Uterus (tissue), 2 donors: Measurements from ENCODE around the gene TIAM1.

Source experiments
- CTCF ChIP-seq, 4 experiments: fragments of 200-600 bp in 2 of 4; fragments of 450-650 bp in 2 of 4; sonication (generic) in 2 of 4; IDR thresholded peaks; one replicate each; pipeline ENCODE4 v1.5.1; 2016 to 2019; ENCODE audit warnings: antibody characterized with exemption in 4 of 4, mild to moderate bottlenecking in 2 of 4, moderate library complexity in 1 of 4
- POLR2A ChIP-seq, 2 donors: fragments of 450-650 bp; IDR thresholded peaks; one replicate each; pipeline ENCODE4 v1.6.1; 2016; ENCODE audit warnings: antibody characterized with exemption in 2 of 2, mild to moderate bottlenecking in 1 of 2, moderate library complexity in 1 of 2

- TF ChIP-seq CTCF (IDR thresholded peaks at IDR 0.05) (no peak), POLR2A (IDR thresholded peaks at IDR 0.05) (no peak)
Observed at GRCh38 chr21:31257265-31257664, 86.8 kb downstream of the TIAM1 start.
